Measurements from ENCODE around the gene CAMTA1.
A peak's percentile ranks its signal among the peaks of the same experiment; 100 is the strongest.
"Not testable (repeated sequence)": the region's sequence is repeated elsewhere in the genome, so short reads cannot be mapped to it uniquely, and the experiment has no call there.

The CAMTA1 gene

GRCh38 chr1:6785318-6785727, at the start of gene CAMTA1:
CAMTA1 (plus strand) TSS chr1:6785454; CDS start chr1:6785531, 77 bp downstream.
- DNase-seq: no peak

- no peak for DNase-seq
Measured at GRCh38 chr1:6738987-6739676, 46.1 kb upstream of the CAMTA1 start.

- not testable (repeated sequence) for DNase-seq
Measured at GRCh38 chr1:6742676-6743188, 42.5 kb upstream of the CAMTA1 start.

- DNase-seq: no peak
Measured at GRCh38 chr1:6743189-6744101, 41.8 kb upstream of the CAMTA1 start.

- DNase-seq: peak; percentile 56
Measured at GRCh38 chr1:6745073-6745472, 40.2 kb upstream of the CAMTA1 start.

GRCh38 chr1:6747674-6748073, 37.6 kb upstream of the CAMTA1 start:
- no peak for DNase-seq

GRCh38 chr1:6750490-6750889, 34.8 kb upstream of the CAMTA1 start:
- no peak for DNase-seq

- no peak for DNase-seq
Measured at GRCh38 chr1:6753320-6754140, 31.7 kb upstream of the CAMTA1 start.

GRCh38 chr1:6756457-6756856, 28.8 kb upstream of the CAMTA1 start:
- no peak for DNase-seq

GRCh38 chr1:6757719-6758435, 27.4 kb upstream of the CAMTA1 start:
- DNase-seq: no peak

- no peak for DNase-seq
Measured at GRCh38 chr1:6761196-6761737, 24.0 kb upstream of the CAMTA1 start.

GRCh38 chr1:6762060-6762459, 23.2 kb upstream of the CAMTA1 start:
- DNase-seq: no peak

- DNase-seq: no peak
Measured at GRCh38 chr1:6770751-6771440, 14.4 kb upstream of the CAMTA1 start.

- no peak for DNase-seq
Measured at GRCh38 chr1:6771441-6771769, 13.8 kb upstream of the CAMTA1 start.

- no peak for DNase-seq
Measured at GRCh38 chr1:6774381-6774780, 10.9 kb upstream of the CAMTA1 start.

- DNase-seq: no peak
Measured at GRCh38 chr1:6775261-6776043, 9.8 kb upstream of the CAMTA1 start.

GRCh38 chr1:6776389-6776788, 8.9 kb upstream of the CAMTA1 start:
- DNase-seq: no peak

- DNase-seq: no peak
Measured at GRCh38 chr1:6776895-6777294, 8.4 kb upstream of the CAMTA1 start.

- no peak for DNase-seq
Measured at GRCh38 chr1:6777813-6778212, 7.4 kb upstream of the CAMTA1 start.

GRCh38 chr1:6779089-6779805, 6.0 kb upstream of the CAMTA1 start:
- DNase-seq: no peak
